Activated naive CD4-positive, alpha-beta T cell treated with anti-CD3 and anti-CD28 coated beads for 36 hours (primary cell): ENCODE data around the gene ACRBP. TPM values are rescaled to one million over a fixed set of nuclear protein-coding genes. Genes with fewer than 3 reads are reported as not detected.
"Not testable (repeated sequence)": the region's sequence is repeated elsewhere in the genome, so short reads cannot be mapped to it uniquely, and the experiment has no call there.

Experiments used
- CTCF ChIA-PET: fragments of 350-600 bp; sonication (Branson Sonifier 250); formaldehyde crosslinking; loops from one replicate; lab custom pipeline; 2021; ENCODE audit warnings: antibody characterized with exemption; lab: Charles Lee
- DNase-seq: peaks from one replicate; pipeline ENCODE4 v3.0.0-alpha.2; 2020
- H3K27ac Mint-ChIP-seq: one replicate; pipeline ENCODE4 v1.8.0; 2021; ENCODE audit warnings: mild to moderate bottlenecking, mixed read lengths
- H3K27me3 Mint-ChIP-seq: one replicate; pipeline ENCODE4 v1.8.0; 2021; ENCODE audit warnings: low read depth, mixed read lengths
- H3K36me3 Mint-ChIP-seq: one replicate; pipeline ENCODE4 v1.8.0; 2021; ENCODE audit warnings: low read depth, mixed read lengths
- H3K4me1 Mint-ChIP-seq: one replicate; pipeline ENCODE4 v1.8.0; 2021; ENCODE audit warnings: low read depth, mixed read lengths
- H3K4me3 Mint-ChIP-seq: one replicate; pipeline ENCODE4 v1.8.0; 2021; ENCODE audit warnings: mild to moderate bottlenecking, moderate library complexity, mixed read lengths
- H3K9me3 Mint-ChIP-seq: one replicate; pipeline ENCODE4 v1.8.0; 2021; ENCODE audit warnings: mixed read lengths
- intact Hi-C: fragments of 100-400 bp; cut with micrococcal nuclease; formaldehyde crosslinking; loops from one replicate; pipeline ENCODE4 v1.15.1; 2023
- total RNA-seq, 2 experiments: library from RNA; stranded (reverse); gene quantifications; one replicate each; pipeline ENCODE4 v1.2.3, GENCODE V29; 2021

The ACRBP gene
- total RNA-seq, 2 experiments from 2014 or later, result 2.3 to 2.4 TPM

DNA sequence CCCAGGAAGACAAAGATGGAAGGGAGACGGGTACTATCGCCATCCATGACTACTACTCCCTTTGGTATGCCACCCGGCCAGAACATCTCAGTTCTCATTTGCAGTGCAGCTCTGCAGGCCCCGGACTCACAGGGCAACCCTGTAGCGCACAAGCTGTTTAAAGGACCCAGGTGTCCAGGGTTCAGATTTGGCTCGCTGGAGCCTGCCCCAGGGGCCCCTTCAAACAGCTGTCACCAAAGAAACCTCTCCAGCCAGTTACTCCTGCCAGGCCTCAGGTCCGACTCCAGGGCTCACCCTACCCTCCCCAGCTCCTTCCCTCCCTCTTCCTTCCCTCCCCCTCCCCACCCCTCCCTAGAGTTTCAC lies 34.6 kb downstream of the ACRBP start:
- CTCF ChIA-PET, result interaction anchor here (0.6 to 1.6 kb wide), 6 partner anchors 9 to 171 kb away, joined by 3 to 11 read pairs (median 5); no protein-coding TSS in a partner anchor
- Mint-ChIP-seq H3K9me3 (no peaks in the 10 kb centered on the region), H3K27ac (peak overlapping the region; percentile 54), H3K4me1 (peaks cover 39% of the 10 kb centered on the region), H3K36me3 (no peaks in the 10 kb centered on the region), H3K4me3 (no peak overlapping the region), H3K27me3 (no peaks in the 10 kb centered on the region)
- DNase-seq, result no peak
- intact Hi-C loops, result no loop called here

- H3K27me3 Mint-ChIP-seq, result no peaks in the 10 kb centered on the region
- H3K4me3 Mint-ChIP-seq, result no peak overlapping the region
- DNase-seq, result peak; percentile 75
- H3K4me1 Mint-ChIP-seq, result peaks cover 39% of the 10 kb centered on the region
- intact Hi-C loops, result no loop called here
- H3K36me3 Mint-ChIP-seq, result no peaks in the 10 kb centered on the region
- CTCF ChIA-PET, result interaction anchor here (0.8 to 1.6 kb wide), 3 partner anchors 9 to 72 kb away, joined by 3 to 11 read pairs (median 7); no protein-coding TSS in a partner anchor
- H3K9me3 Mint-ChIP-seq, result no peaks in the 10 kb centered on the region
- peak overlapping the region; percentile 50 for H3K27ac Mint-ChIP-seq
Measured at GRCh38 chr12:6612247-6612646, 35.0 kb downstream of the ACRBP start.

- Mint-ChIP-seq H3K27me3 (no peaks in the 10 kb centered on the region), H3K27ac (no peak overlapping the region), H3K4me1 (peaks cover 52% of the 10 kb centered on the region), H3K9me3 (no peaks in the 10 kb centered on the region), H3K36me3 (peaks cover 19% of the 10 kb centered on the region), H3K4me3 (no peak overlapping the region)
- intact Hi-C loops, result loop anchor here (1.0 to 5.0 kb wide), 6 partner anchors 19 to 271 kb away; no protein-coding TSS in a partner anchor
- CTCF ChIA-PET, result interaction anchor here (0.6 to 1.1 kb wide), 2 partner anchors 23 to 38 kb away, joined by 4 to 5 read pairs; no protein-coding TSS in a partner anchor
- DNase-seq, result peak; percentile 46
Measured at GRCh38 chr12:6608592-6609281, 38.5 kb downstream of the ACRBP start.

DNA sequence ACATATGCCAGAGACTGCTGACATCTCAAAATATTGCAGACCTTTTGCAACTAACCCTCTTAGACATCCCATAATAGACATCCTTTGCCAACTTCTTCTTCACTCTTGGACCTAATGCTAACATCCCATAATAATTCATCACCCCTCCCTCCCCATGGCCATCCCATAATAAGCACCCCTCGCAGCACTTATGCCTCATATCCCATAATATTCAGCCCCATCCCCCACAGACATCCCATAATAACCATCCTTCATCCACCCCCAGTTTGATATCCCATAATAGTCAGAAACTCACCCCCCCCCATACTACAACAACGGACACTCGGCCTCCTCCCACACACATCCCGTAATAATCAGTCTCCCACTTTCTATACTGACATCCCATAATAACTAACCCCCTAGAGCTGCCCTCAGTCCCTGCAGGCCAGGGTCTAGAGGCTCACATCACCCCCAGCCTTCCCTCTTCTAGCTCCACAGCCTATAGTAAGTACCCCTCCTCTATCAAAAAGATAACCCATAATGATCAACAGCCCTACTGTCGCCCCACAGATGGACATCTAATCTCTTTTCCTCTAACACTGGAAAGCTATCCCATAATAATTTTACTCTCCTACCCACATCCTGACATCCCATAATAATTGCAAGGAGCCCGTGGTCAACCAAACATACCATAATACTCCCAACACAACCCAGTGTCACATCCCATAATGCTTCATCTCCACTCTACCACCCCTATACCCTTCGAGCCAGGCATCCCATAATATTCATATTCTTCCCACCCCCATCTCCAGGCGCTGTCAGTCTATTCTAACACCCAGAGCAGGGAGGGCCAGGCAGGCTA lies 39.3 kb downstream of the ACRBP start:
- DNase-seq, result peak; percentile 79
- Mint-ChIP-seq H3K27me3 (no peaks in the 10 kb centered on the region), H3K4me1 (peaks cover 55% of the 10 kb centered on the region), H3K36me3 (peaks cover 26% of the 10 kb centered on the region), H3K9me3 (no peaks in the 10 kb centered on the region), H3K27ac (no peak overlapping the region), H3K4me3 (no peak overlapping the region)
- intact Hi-C loops, result loop anchor here (1.0 to 5.0 kb wide), 13 partner anchors 19 to 271 kb away; partner anchors contain the start of genes ING4, NCAPD2, USP5 and ZNF384
- CTCF ChIA-PET, result interaction anchor here (0.6 to 1.1 kb wide), 2 partner anchors 24 to 37 kb away, joined by 4 to 5 read pairs; no protein-coding TSS in a partner anchor

DNA sequence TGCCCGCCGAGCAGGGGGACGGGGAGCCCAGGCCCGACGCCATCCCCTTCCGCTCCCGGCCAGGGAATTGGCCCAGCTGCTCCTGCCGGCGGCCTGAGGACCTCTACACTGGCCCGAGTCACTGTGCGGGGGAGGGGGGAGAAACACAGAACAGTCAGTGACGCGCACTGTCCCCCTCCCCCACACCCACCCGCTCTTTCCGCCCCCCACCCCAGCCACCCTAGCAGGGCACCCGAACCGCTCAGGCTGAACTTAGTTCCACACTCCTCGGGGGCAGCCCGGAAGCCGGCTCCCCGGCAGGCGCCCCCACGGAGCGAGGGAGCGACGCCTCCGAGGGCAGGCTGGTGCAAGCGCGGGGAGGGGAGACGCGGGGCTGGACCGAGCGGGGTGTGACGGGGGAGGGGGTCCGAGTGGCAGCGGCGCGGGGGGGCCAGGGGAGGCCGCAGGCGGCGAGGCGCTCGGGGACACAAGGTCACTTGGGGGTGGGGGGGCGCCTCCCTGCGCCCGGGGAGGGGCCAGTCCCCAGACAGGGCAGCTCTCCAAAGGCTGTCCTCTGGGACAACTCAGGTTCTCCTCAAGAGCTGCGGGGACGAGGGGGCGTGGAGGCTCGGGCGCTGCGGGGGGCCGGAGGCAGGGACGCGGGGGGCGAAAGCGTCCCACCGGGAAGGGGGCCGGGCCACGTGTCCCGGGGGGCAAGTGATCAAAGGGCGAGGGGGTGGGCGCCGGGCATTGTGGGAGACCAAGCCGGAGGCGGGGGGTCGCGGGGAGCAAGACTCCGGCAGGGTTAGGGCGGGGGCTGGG lies 40.7 kb downstream of the ACRBP start:
- H3K9me3 Mint-ChIP-seq, result no peaks in the 10 kb centered on the region
- intact Hi-C loops, result loop anchor here (1.0 to 5.0 kb wide), 10 partner anchors 32 to 269 kb away; partner anchors contain the start of genes ING4, NCAPD2, USP5 and ZNF384
- H3K4me3 Mint-ChIP-seq, result no peak overlapping the region
- H3K36me3 Mint-ChIP-seq, result peaks cover 37% of the 10 kb centered on the region
- H3K4me1 Mint-ChIP-seq, result peaks cover 54% of the 10 kb centered on the region
- peak overlapping the region; percentile 95 for H3K27ac Mint-ChIP-seq
- H3K27me3 Mint-ChIP-seq, result no peaks in the 10 kb centered on the region
- DNase-seq, result no peak
- CTCF ChIA-PET, result interaction anchor here (0.5 to 1.3 kb wide), 2 partner anchors 36 to 78 kb away, joined by 3 to 4 read pairs; no protein-coding TSS in a partner anchor

- Mint-ChIP-seq H3K4me1 (peaks cover 46% of the 10 kb centered on the region), H3K4me3 (no peak overlapping the region), H3K27me3 (no peaks in the 10 kb centered on the region), H3K36me3 (peaks cover 45% of the 10 kb centered on the region), H3K9me3 (no peaks in the 10 kb centered on the region), H3K27ac (peak overlapping the region; percentile 95)
- intact Hi-C loops, result loop anchor here (2.0 to 5.0 kb wide), 5 partner anchors 31 to 268 kb away; no protein-coding TSS in a partner anchor
- peak; percentile 81 for DNase-seq
- CTCF ChIA-PET, result interaction anchor here (0.5 to 1.3 kb wide), 4 partner anchors 35 to 246 kb away, joined by 3 to 4 read pairs (median 3); partner anchors contain the start of gene USP5
Measured at GRCh38 chr12:6605421-6606330, 41.6 kb downstream of the ACRBP start.

DNA sequence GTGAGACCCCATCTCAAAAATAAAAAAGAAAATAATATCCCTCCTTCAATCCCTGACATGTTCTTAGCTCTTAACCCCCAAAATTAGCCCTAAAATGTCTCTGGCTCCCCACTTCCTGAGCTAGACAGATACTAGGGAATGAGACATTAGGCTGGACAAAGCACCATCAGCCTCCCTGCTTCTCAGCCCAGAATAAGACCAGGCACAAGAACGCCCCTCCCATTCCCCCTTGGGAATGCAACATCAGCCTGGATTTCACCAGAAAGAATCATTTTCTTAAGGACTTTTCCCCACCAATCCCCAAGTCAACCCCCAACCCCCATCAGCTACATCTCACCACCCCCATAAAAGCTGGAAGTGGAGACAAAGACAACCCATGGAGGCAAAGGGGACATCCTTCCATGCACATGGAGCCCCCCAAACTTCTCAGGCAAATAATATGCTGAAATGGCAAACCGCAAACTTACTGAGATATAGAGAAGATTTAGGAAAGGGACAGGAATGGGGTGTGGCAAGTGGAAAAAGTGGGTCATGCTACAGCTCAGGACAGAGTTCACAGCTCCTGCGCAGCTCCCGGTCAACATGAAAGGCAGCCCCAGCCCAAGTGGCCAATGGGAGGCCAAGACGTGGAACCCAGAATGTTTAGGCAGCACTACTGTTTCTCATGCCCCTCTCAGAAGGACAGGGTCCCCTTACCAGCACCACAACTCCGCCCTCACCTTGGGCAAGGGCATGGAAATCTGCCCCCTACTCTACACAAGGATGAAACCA lies 42.8 kb downstream of the ACRBP start:
- CTCF ChIA-PET, result interaction anchor here (0.6 to 1.7 kb wide), 7 partner anchors 16 to 230 kb away, joined by 3 to 8 read pairs (median 3); partner anchors contain the start of gene COPS7A
- H3K27ac Mint-ChIP-seq, result peak overlapping the region; percentile 95
- no peak overlapping the region for H3K4me3 Mint-ChIP-seq
- H3K27me3 Mint-ChIP-seq, result no peaks in the 10 kb centered on the region
- intact Hi-C loops, result loop anchor here (5.0 kb wide), 3 partner anchors 177 to 267 kb away; no protein-coding TSS in a partner anchor
- peaks cover 39% of the 10 kb centered on the region for H3K4me1 Mint-ChIP-seq
- DNase-seq, result no peak
- no peaks in the 10 kb centered on the region for H3K9me3 Mint-ChIP-seq
- H3K36me3 Mint-ChIP-seq, result peaks cover 57% of the 10 kb centered on the region

DNA sequence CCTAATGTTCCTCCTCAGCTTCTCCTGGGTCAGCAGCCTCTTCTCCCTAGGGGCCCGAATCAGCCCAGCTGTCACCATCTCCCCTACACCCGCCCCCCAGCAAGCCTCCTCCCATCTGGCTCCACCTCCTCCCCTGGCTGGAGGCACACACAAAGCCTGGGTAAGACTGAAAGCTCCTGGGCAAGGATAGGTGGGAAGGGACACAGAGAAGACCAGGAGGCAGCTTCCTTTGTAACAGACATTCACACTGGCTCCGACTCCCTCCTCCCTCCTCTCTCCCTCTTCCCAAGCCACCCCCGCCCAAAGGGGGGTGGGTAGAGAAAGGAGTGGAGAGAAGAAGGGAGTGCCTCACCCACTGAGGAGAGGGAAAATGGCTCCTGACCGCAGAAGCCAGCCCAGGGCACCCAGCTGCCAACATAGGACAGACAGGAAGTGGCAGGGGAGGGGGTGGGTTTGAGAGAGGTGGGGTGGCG lies 44.1 kb downstream of the ACRBP start:
- H3K27ac Mint-ChIP-seq, result peak overlapping the region; percentile 77
- peak overlapping the region; percentile 53 for H3K4me3 Mint-ChIP-seq
- CTCF ChIA-PET, result interaction anchor here (0.6 to 1.7 kb wide), 8 partner anchors 16 to 224 kb away, joined by 3 to 9 read pairs (median 4); partner anchors contain the start of gene COPS7A
- H3K36me3 Mint-ChIP-seq, result peaks cover 64% of the 10 kb centered on the region
- peaks cover 39% of the 10 kb centered on the region for H3K4me1 Mint-ChIP-seq
- DNase-seq, result peak; percentile 60
- intact Hi-C loops, result no loop called here
- no peaks in the 10 kb centered on the region for H3K9me3 Mint-ChIP-seq
- H3K27me3 Mint-ChIP-seq, result no peaks in the 10 kb centered on the region

GRCh38 chr12:6602526-6602925 lies 44.7 kb downstream of the ACRBP start:
- H3K36me3 Mint-ChIP-seq, result peaks cover 69% of the 10 kb centered on the region
- CTCF ChIA-PET, result interaction anchor here (0.6 to 1.7 kb wide), 7 partner anchors 17 to 225 kb away, joined by 3 to 9 read pairs (median 5); no protein-coding TSS in a partner anchor
- H3K9me3 Mint-ChIP-seq, result no peaks in the 10 kb centered on the region
- intact Hi-C loops, result no loop called here
- no peak overlapping the region for H3K4me3 Mint-ChIP-seq
- H3K27ac Mint-ChIP-seq, result peak overlapping the region; percentile 48
- H3K27me3 Mint-ChIP-seq, result no peaks in the 10 kb centered on the region
- no peak for DNase-seq
- H3K4me1 Mint-ChIP-seq, result peaks cover 42% of the 10 kb centered on the region

DNA sequence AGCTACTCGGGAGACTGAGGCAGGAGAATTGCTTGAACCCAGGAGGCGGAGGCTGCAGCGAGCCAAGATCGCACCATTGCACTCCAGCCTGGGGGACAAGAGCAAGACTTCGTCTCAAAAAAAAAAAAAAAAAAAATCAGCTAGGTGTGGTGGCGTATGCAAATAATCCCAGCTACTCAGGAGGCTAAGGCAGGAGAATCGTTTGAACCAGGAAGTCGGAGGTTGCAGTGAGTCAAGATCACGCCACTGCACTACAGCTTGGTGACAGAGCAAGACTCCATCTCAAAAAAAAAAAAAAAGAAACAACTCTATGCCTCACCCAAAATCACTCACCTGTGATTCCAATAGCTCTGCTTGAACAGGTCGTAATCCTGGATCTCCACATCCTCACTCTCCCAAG lies 51.6 kb downstream of the ACRBP start:
- H3K4me3 Mint-ChIP-seq, DNase-seq, intact Hi-C loops, H3K27me3 Mint-ChIP-seq, H3K9me3 Mint-ChIP-seq: not testable (repeated sequence)
- CTCF ChIA-PET, result interaction anchor here (1.2 to 1.9 kb wide), 4 partner anchors 25 to 89 kb away, joined by 3 to 8 read pairs (median 4); no protein-coding TSS in a partner anchor
- peak overlapping the region; percentile 60 for H3K27ac Mint-ChIP-seq
- peaks cover 15% of the 10 kb centered on the region for H3K4me1 Mint-ChIP-seq
- H3K36me3 Mint-ChIP-seq, result peaks cover 71% of the 10 kb centered on the region
